HG03469 (cell line): ENCODE data around the gene EXOC3L4.
"Not testable (repeated sequence)": the region's sequence is repeated elsewhere in the genome, so short reads cannot be mapped to it uniquely, and the experiment has no call there.

Source experiments
- ATAC-seq: cut with Tn5 transposase; IDR thresholded peaks from one replicate; pipeline ENCODE4 v1.9.1; 2021; ENCODE audit warnings: mild to moderate bottlenecking, moderate library complexity, moderate number of reproducible peaks; ENCODE audit not compliant: unreplicated experiment

Gene EXOC3L4

DNA sequence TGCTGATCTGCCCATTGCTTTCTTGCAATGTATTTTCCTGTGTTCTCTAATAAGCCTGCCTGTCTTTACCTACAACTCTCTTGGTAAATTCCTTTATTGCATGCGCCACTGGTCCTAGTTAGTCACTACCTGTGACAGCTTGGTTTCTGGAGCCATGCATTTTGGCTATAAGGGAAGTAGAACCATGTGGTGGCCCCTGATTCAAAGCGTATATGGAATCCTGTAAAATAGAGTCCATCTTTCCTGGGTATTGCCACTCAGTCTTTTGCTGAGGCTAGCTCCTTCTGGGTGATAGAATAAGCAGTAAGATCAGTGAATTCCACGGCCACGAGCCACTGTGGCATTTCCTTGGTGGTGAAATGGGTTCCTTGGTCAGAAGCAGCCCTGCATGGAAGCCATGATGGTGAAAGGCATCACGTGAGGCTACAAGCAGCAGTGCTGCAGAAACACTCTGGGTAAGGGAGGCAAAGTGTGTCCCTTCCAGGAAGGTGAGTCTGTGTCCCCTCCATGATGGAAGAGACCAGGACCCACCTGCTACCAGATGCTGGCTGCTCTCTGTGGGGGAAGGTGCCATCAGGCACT is 48.3 kb downstream of the EXOC3L4 start:
- no peak for ATAC-seq

DNA sequence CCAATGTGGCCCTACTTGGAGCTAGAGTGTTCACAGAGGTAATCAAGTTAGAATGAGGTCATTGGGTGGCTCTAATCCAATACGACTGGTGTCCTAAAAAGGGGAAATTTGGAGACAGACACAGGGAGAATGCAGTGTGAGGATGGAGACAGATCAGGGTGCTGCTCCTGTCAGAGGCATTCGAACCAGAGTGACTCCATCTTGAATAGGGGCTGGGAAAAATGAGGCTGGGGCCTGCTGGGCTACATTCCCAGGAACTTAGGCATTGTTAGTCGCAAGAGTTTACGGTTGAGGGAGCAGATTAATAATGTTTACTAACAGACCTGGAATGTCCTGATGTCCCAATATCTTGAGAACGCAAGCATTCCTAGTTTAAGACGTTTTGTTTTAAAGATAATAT is 49.0 kb downstream of the EXOC3L4 start:
- ATAC-seq = no peak

DNA sequence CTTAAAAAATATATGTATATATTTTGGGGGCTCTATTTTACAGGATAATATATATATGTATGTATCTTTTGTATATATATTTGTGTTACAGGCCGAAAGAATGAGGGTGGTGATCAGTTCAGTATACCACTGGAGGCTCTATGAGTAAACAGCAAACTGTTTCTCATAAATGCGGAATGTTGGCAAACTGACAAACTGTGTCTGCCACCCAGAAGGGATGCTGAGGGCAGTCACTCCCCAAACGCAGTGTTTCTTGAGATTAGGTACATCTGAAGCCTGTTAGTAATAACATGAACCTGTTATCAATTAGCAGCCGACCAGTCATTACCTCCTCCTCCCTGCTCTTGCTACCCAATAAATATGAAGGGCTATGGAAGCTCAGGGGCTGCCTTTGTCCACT is 49.6 kb downstream of the EXOC3L4 start:
- ATAC-seq = no peak

DNA sequence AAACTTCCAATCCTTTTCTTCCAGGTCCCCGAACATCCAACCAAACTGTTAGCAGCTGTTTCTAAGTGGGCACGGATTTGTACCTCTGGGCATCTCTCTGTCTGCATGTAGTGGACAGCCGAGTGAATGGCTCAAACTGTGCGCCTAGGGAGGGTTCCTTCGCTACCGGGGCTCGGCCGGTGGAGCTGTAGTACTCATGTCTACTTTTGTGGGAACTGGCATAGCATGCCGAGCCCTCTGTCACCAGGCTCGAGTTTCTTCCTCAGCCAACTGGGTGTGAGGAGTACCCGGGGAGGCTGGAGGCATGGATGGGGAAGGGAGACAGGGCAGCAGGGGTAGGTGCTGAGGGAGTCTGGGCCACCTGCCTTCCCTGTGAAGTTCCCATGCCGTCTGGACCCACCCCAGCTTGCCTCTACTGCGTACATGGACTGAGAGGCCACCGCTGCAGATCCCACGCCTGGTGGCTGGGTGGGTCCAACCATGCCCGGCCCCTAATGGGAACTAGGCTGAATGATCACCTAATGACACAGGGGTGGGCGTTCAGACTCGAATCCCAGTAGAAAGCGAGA is 51.7 kb downstream of the EXOC3L4 start:
- ATAC-seq = no peak

DNA sequence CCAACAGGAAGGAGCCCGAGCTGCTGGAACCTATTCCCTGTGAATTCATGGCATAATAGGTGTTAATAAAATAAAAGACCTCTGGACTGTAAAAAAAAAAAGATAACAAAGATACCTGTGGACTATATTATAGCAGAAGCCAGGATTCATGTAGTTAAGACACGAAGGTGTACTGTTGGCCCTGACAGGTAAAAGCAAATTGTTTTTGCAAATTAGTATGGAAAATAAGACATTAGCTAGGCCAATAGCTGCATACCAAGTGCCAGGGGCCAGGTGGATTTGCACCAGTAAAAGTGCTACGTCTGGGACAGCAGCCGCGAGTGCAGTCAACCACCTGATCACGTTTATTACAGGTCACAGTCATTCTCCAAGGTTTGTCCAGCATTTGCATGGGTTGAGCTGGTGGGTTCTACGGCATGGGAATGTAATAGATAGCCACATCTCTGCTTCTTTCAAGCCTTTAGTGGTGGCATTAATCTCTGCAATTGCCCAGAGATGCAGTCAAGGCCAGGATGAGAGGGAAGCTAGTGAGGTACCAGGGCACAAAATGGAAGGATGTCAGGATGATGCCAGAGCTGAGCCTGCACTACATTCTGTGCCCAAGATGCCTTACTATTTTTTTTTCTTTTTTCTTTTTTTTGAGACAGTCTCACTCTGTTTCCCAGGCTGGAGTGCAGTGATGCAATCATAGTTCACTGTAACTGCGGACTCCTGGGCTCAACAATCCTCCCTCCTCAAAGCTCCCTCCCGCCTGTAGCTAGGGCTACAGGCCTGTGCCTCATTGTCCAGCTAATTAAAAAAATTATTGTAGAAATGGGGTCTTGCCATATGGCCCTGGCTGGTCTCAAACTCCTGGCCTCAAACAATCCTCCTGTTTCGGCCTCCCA is 55.1 kb downstream of the EXOC3L4 start:
- no peak for ATAC-seq

DNA sequence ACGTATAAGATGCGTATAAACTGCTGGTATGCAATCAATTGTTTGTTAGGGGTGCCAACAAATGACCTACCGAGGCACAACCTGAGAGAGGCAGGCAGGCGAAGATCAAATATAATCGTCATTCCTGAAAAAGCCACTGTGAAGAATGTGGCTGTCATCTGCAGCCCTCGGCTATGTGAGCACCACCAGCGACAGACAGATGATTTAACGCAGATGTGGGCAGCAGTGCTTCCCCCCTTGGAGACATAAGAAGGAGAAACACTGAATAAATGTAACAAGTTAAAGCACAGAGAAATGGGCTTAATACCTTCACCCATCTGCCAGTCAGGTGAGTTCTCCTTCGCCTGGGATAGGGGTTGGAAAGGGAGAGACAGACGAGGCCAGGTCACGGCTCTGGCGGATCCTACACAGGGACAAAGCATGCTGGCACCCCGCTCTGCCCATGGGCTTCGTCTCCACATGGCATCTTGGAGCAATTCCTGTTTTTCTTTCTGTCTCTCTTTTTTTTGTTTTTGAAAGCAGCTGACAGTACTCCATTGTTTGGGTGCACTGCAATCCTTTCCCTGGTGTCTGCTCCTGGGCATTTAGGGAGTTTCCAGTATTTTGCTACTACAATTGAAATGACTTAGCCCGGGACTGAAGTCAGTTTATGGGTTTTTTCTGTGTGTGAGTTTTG is 56.9 kb downstream of the EXOC3L4 start:
- ATAC-seq = no peak

DNA sequence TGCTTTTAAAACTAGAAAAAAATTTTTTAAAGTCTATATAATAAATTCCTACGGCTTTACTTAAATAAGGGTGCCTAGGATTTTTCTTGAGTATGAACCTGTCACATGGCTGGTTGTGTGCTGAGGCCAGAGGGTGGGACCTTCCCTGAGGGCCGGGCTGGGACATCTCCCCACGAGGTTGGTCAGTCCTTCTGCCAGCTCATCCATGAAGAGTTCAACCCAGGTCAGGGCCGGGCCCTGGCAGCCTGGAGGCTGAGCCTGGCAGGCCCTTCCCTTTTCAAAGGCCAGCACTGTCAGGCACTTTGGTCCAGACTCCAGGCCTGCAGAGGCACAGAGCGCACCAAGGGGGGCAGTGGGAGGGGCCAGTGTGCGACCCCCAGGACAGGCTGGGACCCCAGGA is 60.5 kb downstream of the EXOC3L4 start:
- ATAC-seq = no peak

DNA sequence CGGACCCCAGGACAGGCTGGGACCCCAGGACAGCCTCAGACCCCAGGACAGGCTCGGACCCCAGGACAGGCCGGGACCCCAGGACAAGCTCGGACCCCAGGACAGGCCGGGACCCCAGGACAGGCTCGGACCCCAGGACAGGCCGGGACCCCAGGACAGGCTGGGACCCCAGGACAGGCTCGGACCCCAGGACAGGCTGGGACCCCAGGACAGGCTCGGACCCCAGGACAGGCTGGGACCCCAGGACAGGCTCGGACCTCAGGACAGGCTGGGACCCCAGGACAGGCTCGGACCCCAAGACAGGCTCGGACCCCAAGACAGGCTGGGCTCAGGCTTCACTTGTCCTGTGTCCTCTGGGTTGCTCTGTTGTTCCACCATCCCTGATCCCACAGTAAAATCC is 60.9 kb downstream of the EXOC3L4 start:
- ATAC-seq = not testable (repeated sequence)

DNA sequence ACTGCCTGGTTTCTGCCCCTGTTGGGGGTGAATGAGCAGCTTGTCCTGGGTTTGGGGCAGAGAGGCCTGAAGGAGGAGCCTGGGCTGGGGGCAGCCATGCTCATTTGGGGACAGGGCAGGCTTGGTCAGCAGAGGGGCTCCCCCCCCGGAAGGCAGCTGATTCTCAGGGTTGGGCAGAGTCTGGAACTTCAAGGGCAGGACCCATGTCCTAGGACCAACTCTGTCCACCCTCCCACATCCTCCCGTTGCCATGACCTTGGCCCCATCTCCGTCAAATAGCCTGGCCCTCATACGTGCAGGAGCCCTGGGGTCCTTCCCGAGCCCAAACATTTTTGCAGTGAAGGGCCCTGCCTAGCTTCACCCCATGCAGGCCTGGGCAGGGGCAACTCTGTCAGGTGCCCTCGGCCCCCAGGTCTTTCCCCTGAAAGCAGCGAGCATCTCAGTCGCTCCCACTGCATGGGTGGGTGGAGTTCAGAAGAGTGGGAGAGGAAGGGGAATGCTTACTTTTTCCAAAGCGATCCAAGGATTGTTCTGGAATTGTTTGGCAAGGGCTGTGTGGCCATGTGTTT is 61.4 kb downstream of the EXOC3L4 start:
- ATAC-seq = no peak

DNA sequence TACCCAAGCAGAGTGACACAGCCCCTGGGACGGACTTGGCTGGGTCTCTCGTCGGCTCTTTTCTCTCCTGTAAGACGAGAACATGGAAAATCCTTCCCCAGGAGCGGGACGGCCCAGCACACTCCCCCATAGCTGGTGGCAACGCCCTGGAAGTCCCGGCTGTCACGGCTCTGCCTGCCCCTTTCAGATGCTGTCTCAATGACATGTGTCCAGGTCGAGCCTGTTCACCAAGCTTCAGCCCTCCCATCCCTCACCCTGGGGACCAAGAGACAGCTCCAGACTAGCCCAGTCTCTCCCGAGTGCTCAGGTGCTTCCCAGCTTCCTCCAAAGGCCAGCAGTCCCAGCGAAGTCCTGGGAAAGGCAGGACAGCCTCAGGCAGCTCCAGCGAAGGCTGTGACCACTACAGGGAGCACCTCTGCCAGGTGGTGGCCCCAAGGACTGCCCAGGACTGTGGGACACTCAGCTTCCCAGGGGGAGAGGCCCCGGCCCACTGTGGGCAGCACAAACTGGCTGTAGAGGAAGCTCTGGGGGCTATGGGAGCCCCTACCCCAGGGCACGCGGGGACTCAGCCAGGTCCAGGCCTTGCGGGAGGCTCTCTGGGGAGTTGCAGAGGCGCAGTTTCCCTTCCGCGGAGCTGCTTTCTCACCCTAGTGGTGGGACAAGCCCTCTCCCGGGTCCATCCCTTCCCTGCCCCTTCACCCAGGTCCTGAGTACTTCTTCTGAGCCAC is 62.3 kb downstream of the EXOC3L4 start:
- ATAC-seq = no peak

DNA sequence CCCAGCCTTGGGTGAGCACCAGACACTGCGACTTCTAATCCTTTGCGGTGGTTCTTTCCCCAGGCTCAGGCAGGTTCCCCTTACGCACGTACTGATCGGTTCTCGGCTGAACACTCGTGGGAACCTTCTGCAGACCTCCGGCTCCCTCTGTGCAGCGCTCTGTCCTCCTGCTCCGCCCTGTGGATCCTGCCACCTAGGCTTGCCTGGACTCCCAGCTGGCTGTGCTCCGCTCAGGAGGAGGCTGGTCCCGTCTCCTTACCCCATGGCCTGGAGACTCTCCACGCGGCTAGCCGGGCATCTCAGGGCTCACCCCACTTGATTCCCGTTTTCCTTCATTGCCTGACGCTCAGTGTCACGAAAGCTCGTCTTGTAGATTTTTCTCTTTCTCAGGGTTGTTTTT is 63.4 kb downstream of the EXOC3L4 start:
- ATAC-seq = no peak

DNA sequence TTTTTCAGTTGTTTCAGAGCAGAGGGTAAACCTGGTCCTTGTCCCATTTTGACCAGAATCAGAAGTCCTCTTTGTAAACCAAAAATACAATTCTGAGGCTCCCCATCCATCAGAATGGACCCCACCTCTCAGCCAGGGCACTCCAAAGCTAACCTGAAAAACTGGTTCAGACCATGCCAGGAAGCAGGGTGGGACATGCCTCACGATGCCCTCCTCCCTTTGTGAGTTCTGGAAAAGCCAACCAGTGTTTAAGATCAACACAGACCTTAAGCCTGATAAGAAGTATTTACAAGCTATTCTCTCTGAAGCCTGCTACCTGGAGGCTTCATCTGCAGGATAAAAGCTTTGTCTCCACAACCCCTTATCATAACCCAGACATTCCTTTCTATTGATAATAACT is 64.2 kb downstream of the EXOC3L4 start:
- no peak for ATAC-seq
